OCI-LY1 (cell line): ENCODE data around the gene BIN2.
"Not testable (repeated sequence)": the region's sequence is repeated elsewhere in the genome, so short reads cannot be mapped to it uniquely, and the experiment has no call there.

Source experiments
- H2AFZ ChIP-seq: fragments of 200-600 bp; sonication (generic), shearing (Covaris generic); 2 replicates; pipeline ENCODE4 v1.6.0; 2014; ENCODE audit warnings: antibody characterized with exemption, mild to moderate bottlenecking, low read length
- H3F3A ChIP-seq: fragments of 200-600 bp; sonication (generic), shearing (Covaris generic); 2 replicates; pipeline ENCODE4 v1.6.0; 2014; ENCODE audit warnings: mild to moderate bottlenecking, antibody characterized with exemption, low read length, moderate library complexity; ENCODE audit not compliant: insufficient read depth
- H3K27ac ChIP-seq: fragments of 200-600 bp; sonication (generic); 2 replicates; pipeline ENCODE4 v1.5.1; 2014; ENCODE audit warnings: low read length, mixed run types, mild to moderate bottlenecking, low read depth; ENCODE audit not compliant: poor library complexity, severe bottlenecking
- H3K27me3 ChIP-seq: fragments of 200-600 bp; sonication (generic); 2 replicates; pipeline ENCODE4 v1.6.0; 2014; ENCODE audit warnings: antibody characterized with exemption, mild to moderate bottlenecking, low read length, moderate library complexity; ENCODE audit not compliant: insufficient read depth
- H3K36me3 ChIP-seq: fragments of 200-600 bp; sonication (generic); 2 replicates; pipeline ENCODE4 v1.6.1; 2014; ENCODE audit warnings: mild to moderate bottlenecking, antibody characterized with exemption, low read length, moderate library complexity, mixed read lengths; ENCODE audit not compliant: insufficient read depth
- H3K4me1 ChIP-seq: fragments of 200-600 bp; sonication (generic); 2 replicates; pipeline ENCODE4 v1.5.1; 2014; ENCODE audit warnings: mild to moderate bottlenecking, low read length, moderate library complexity; ENCODE audit not compliant: insufficient read depth, severe bottlenecking
- H3K4me2 ChIP-seq: fragments of 200-600 bp; sonication (generic), shearing (Covaris generic); 2 replicates; pipeline ENCODE4 v1.6.1; 2014; ENCODE audit warnings: low read length
- H3K4me3 ChIP-seq: fragments of 200-600 bp; sonication (generic); 2 replicates; pipeline ENCODE4 v1.5.1; 2014; ENCODE audit warnings: low read length, low read depth, mild to moderate bottlenecking, mixed read lengths; ENCODE audit not compliant: poor library complexity, severe bottlenecking
- H3K79me2 ChIP-seq: fragments of 200-600 bp; shearing (Covaris generic); 2 replicates; pipeline ENCODE4 v1.6.1; 2016; ENCODE audit warnings: mixed run types, low read length, mixed read lengths; ENCODE audit not compliant: insufficient read depth
- H3K9ac ChIP-seq: fragments of 200-600 bp; sonication (generic), shearing (Covaris generic); 2 replicates; pipeline ENCODE4 v1.6.1; 2014; ENCODE audit warnings: mild to moderate bottlenecking, low read length, mixed read lengths
- H3K9me2 ChIP-seq: fragments of 200-600 bp; sonication (generic), shearing (Covaris generic); 2 replicates; pipeline ENCODE4 v1.6.1; 2014; ENCODE audit warnings: low read depth, mild to moderate bottlenecking, low read length, mixed read lengths
- H3K9me3 ChIP-seq: fragments of 200-600 bp; shearing (Covaris generic); 2 replicates; pipeline ENCODE4 v1.6.1; 2014; ENCODE audit warnings: low read length, mixed read lengths
- H4K20me1 ChIP-seq: fragments of 200-600 bp; sonication (generic), shearing (Covaris generic); 2 replicates; pipeline ENCODE4 v1.6.0; 2016; ENCODE audit warnings: mild to moderate bottlenecking, low read length; ENCODE audit not compliant: insufficient read depth
- EZH2 ChIP-seq: fragments of 200-600 bp; sonication (generic), shearing (Covaris generic); IDR thresholded peaks from 2 replicates; pipeline ENCODE4 v1.8.0; 2017; ENCODE audit warnings: borderline replicate concordance, mixed run types, mild to moderate bottlenecking, antibody characterized with exemption, low read length, moderate library complexity, mixed read lengths
- TF ChIP-seq, protein P1 (sequence below): fragments of 200-600 bp; sonication (generic), shearing (Covaris generic); IDR thresholded peaks from 2 replicates; pipeline ENCODE4 v1.5.1; 2017; ENCODE audit warnings: mild to moderate bottlenecking, antibody characterized with exemption, low read length, moderate library complexity, mixed read lengths

The BIN2 gene

DNA sequence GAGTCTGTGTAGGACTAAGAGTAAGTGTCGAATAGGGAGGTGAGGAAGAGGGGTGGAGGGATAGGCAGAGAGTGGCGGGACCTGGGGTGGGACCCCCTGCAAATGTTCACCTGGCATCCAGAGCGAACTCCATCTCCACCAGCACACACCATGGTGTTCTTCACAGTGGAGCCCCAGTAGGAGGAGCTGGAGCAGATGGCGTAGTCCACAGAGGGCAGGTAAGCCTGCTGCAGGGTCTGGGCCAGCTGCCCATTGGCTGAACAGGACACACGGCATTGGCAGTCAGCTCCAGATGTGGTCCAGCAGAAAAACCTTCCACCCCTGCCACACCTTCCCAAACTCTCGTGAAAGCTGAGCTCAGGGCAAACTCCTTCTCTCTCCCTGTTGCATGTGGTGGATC, 15.8 kb upstream of the BIN2 start:
- no peaks in the 10 kb centered on the region for H3F3A ChIP-seq
- no peak overlapping the region for H3K9ac ChIP-seq
- no peaks in the 10 kb centered on the region for H3K4me1 ChIP-seq
- H3K36me3 ChIP-seq, result no peaks in the 10 kb centered on the region
- no peaks in the 10 kb centered on the region for H4K20me1 ChIP-seq
- no peak overlapping the region for H3K27ac ChIP-seq
- no peak overlapping the region for H3K4me2 ChIP-seq
- H3K4me3 ChIP-seq, result no peak overlapping the region
- H3K79me2 ChIP-seq, result no peaks in the 10 kb centered on the region
- no peaks in the 10 kb centered on the region for H3K27me3 ChIP-seq
- H2AFZ ChIP-seq, result no peak overlapping the region
- no peak for TF ChIP-seq EZH2
- TF ChIP-seq, protein P1, sequence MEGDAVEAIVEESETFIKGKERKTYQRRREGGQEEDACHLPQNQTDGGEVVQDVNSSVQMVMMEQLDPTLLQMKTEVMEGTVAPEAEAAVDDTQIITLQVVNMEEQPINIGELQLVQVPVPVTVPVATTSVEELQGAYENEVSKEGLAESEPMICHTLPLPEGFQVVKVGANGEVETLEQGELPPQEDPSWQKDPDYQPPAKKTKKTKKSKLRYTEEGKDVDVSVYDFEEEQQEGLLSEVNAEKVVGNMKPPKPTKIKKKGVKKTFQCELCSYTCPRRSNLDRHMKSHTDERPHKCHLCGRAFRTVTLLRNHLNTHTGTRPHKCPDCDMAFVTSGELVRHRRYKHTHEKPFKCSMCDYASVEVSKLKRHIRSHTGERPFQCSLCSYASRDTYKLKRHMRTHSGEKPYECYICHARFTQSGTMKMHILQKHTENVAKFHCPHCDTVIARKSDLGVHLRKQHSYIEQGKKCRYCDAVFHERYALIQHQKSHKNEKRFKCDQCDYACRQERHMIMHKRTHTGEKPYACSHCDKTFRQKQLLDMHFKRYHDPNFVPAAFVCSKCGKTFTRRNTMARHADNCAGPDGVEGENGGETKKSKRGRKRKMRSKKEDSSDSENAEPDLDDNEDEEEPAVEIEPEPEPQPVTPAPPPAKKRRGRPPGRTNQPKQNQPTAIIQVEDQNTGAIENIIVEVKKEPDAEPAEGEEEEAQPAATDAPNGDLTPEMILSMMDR, result no peak
- H3K9me2 ChIP-seq, result no peaks in the 10 kb centered on the region
- H3K9me3 ChIP-seq, result no peaks in the 10 kb centered on the region

DNA sequence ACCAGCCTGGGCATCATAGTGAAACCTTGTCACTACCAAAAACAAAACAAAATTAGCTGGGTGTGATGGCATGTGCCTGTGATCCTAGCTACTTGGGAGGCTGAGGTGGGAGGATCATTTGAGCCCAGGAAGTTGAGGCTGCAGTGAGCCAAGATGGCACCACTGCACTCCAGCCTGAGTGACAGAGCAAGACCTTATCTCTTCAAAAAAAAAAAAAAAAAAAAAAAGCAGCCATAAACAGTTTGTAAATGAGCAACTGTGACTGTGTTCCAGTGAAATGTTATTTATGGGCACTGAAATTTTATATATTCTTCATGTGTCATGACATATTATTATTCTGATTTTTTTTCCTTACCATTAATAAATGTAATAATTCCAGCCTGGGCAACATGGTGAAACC, 13.4 kb upstream of the BIN2 start:
- H3K79me2 ChIP-seq, H3K9ac ChIP-seq, H4K20me1 ChIP-seq, H3F3A ChIP-seq, H3K4me1 ChIP-seq, H3K36me3 ChIP-seq, H3K4me3 ChIP-seq, H3K27ac ChIP-seq, H2AFZ ChIP-seq, H3K9me2 ChIP-seq, H3K9me3 ChIP-seq, H3K4me2 ChIP-seq, H3K27me3 ChIP-seq: not testable (repeated sequence)

DNA sequence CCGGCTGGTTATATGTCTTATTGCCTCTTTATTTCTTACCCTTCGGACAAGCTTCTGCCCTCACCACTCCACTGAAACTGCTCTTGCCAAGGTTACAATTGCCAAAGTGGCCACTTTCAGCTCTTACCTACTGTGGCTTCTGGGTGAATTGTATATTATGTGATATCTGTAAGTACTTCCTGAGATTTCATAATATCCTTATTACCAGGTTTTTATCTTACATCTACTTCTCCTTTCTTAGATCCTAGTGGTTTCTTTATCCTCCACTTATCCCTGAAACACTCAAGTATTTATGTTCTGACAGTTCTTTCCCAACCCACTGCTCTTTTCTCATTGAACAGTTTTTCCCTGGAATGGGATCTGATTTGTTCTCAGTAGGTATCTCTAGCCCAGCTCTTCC, 12.0 kb upstream of the BIN2 start:
- TF ChIP-seq, protein P1, result no peak
- TF ChIP-seq EZH2, result no peak
- H2AFZ ChIP-seq, result no peak overlapping the region
- H3K36me3 ChIP-seq, result no peaks in the 10 kb centered on the region
- H3K4me2 ChIP-seq, result no peak overlapping the region
- no peaks in the 10 kb centered on the region for H3F3A ChIP-seq
- no peak overlapping the region for H3K9ac ChIP-seq
- H3K4me3 ChIP-seq, result no peak overlapping the region
- H3K9me3 ChIP-seq, result no peaks in the 10 kb centered on the region
- no peaks in the 10 kb centered on the region for H3K79me2 ChIP-seq
- H3K4me1 ChIP-seq, result no peaks in the 10 kb centered on the region
- H4K20me1 ChIP-seq, result no peaks in the 10 kb centered on the region
- no peaks in the 10 kb centered on the region for H3K27me3 ChIP-seq
- no peak overlapping the region for H3K27ac ChIP-seq
- H3K9me2 ChIP-seq, result no peaks in the 10 kb centered on the region

DNA sequence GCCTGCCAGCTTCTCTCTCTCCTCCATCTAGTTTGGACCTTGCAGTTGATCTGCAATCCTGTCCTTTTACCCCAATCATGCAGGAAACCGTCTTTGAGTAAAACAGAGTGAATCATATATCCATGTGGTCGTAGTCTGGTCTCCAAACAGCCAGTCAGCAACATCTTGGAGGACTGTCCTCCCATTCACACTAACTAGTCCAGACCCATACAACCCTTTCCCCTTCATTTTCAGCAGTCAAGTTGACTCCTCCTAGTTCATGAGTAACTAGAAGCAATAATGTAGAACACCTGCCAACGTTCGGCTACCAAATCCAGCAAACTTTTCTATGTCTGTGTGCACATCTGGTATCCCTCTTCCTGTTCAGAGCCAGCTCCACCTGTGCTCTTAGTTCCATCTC, 10.8 kb upstream of the BIN2 start:
- Histone ChIP-seq H3K4me2 (no peak overlapping the region), H3K9ac (no peak overlapping the region), H3K36me3 (no peaks in the 10 kb centered on the region), H4K20me1 (no peaks in the 10 kb centered on the region), H3K79me2 (no peaks in the 10 kb centered on the region), H3F3A (no peaks in the 10 kb centered on the region), H3K27me3 (0 out of 2 replicates have a peak, but pooled peaks cover 3% of the 10 kb centered on the region), H3K9me3 (no peaks in the 10 kb centered on the region), H3K27ac (no peak overlapping the region), H3K9me2 (no peaks in the 10 kb centered on the region), H3K4me3 (no peak overlapping the region), H3K4me1 (no peaks in the 10 kb centered on the region), H2AFZ (no peak overlapping the region)
- TF ChIP-seq, protein P1, result no peak
- TF ChIP-seq EZH2, result no peak
